HG02884 (cell line): ENCODE data around the gene SPATA2.
"Not testable (repeated sequence)": the region's sequence is repeated elsewhere in the genome, so short reads cannot be mapped to it uniquely, and the experiment has no call there.

Experiments
- ATAC-seq: cut with Tn5 transposase; IDR thresholded peaks from one replicate; pipeline ENCODE4 v1.9.1; 2021; ENCODE audit warnings: mild to moderate bottlenecking, moderate library complexity; ENCODE audit not compliant: unreplicated experiment

Gene SPATA2

DNA sequence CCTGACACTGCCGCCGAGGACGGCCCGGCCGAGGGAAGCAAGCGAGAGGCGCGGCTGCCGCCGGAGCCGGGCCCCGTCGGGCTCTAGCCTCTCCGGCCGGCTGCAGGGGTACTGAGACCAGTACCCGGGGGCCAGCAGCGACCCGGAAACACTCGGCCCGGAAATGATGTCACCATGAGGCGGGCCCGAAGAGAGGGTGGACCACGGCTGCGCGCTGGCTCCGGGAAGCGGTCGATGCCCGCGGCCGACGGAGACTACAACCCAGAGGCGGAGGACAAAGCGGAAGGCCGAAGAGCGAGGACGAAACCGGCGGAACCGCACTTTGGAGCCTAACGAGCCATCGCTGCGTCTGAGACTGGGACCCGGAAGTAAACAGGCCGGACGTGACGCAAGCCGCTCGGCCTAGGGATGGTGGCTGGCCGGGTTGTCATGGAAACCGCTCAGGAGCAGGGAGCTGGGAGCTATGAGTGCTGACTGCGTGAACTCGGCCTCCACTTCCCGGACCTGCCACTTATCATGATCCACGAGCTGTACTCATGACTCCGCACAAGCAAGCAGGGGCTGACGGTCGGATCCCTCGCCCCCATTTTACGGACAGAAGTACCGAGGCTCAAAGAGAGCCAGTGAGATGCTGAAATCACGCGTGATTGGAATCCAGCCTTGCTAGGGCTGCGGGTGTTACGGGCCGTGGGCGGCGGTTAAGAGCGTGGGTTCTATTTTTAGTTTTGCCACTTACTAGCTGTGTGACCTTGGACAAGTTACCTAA, at the start of gene SPATA2:
Gene SPATA2 (minus strand): TSS at position 150 of the 766 bp plus-strand sequence. CDS start 7,039 bp downstream, outside the sequence.
- ATAC-seq, result peak; percentile 78

DNA sequence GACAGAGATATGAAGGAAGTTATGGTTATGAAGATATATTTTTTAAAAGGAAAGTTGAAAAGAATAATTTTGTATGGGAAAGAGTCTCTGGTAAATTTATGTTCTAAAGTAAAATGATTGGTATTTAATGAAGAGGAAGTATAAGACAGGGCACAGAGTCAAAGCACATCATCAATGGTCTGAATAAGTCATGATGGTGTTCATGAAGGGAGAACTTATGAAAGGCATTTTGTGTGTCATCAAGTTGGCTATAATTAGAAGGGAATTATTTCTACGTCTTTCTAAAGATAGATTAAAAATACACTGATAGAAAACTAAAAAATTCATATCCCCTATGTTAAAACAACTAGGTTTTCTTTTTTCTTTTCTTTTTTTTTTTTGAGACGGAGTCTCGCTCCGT, 46.1 kb upstream of the SPATA2 start:
- ATAC-seq, result no peak

DNA sequence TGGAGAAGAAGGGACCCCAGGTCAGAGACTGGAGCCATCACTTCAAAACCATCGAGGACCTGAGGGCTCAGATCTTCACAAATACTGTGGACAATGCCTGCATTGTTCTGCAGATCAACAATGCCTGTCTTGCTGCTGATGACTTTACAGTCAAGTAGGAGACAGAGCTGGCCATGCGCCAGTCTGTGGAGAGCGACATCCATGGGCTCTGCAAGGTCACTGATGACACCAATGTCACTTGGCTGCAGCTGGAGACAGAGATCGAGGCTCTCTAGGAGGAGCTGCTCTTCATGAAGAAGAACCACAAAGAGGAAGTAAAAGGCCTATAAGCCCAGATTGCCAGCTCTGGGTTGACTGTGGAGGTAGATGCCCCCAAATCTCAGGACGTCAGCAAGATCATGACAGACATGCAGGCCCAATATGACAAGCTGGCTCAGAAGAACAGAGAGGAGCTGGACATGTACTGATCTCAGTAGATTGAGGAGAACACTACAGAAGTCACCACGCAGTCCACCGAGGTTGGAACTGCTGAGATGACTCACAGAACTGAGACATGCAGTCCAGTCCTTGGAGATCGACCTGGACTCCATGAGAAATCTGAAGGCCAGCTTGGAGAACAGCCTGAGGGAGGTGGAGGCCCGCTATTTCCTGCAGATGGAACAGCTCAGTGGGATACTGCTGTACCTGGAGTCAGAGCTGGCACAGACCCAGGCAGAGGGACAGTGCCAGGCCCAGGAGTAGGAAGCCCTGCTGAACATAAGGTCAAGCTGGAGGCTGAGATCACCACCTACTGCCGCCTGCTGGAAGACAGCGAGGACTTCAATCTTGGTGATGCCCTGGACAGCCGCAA, 42.0 kb upstream of the SPATA2 start:
- not testable (repeated sequence) for ATAC-seq

DNA sequence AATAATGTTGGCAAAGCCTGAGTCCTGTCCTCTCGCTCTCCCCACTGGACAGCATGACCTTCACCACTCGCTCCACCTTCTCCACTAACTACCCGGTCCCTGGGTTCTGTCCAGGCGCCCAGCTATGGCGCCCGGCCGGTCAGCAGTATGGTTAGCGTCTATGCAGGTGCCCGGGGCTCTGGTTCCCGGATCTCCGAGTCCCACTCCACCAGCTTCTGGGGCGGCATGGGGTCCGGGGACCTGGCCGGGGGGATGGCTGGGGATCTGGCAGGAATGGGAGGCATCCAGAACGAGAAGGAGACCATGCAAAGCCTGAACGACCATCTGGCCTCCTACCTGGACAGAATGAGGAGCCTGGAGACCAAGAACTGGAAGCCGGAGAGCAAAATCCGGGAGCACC, 41.4 kb upstream of the SPATA2 start:
- no peak for ATAC-seq

- ATAC-seq, result not testable (repeated sequence)
Observed at GRCh38 chr20:49955830-49956396, 40.6 kb upstream of the SPATA2 start.

GRCh38 chr20:49955167-49955566, 39.8 kb upstream of the SPATA2 start:
- no peak for ATAC-seq

GRCh38 chr20:49951151-49951550, 35.8 kb upstream of the SPATA2 start:
- no peak for ATAC-seq

DNA sequence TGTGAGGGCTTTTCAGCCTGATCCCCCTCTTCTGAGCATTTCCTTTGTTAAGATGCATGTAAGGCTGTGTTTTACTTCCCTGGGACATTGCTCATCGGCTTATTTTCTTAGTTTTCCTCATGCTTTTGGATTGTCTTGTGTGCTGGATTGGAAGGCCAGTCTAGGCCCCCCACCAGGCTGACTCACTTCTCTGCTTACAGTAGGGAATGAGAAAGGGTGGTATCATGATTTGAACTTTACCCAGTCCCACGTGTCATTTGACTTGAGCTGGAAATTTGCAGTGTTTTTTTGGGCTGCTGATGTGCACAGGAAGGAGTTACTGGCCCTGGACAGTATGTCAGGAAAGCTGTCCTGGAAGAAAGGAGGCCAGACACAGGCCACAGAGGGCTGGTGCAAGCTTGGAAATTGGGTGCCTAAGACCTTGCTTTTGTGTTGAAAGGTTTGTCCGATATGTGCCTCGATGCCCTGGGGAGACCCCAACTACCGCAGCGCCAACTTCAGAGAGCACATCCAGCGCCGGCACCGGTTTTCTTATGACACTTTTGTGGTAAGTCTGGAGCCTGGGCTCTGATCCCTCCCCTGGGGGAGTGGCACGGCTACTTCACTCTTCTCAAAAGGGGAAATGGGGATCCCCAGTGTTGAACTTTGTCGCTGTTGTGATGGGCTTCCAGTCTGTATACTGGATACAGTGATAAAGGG, 33.6 kb upstream of the SPATA2 start:
- no peak for ATAC-seq

DNA sequence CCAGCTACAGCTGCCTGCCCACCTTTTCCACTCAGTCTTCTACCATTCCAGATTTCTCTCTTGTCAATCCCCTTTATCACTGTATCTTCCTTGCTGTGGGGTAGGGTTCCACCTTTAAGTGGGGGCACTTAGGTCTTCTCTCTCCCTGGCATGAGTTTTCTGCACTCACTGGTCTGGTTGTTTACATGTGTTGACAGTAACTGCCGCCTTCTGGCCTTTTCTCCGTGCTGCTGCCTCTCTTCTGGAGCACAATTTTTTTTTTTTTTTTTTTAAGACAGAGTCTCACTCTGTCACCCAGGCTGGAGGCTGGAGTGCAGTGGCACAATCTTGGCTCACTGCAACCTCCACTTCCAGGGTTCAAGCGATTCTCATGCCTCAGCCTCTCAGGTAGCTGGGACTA, 32.8 kb upstream of the SPATA2 start:
- ATAC-seq, result no peak

DNA sequence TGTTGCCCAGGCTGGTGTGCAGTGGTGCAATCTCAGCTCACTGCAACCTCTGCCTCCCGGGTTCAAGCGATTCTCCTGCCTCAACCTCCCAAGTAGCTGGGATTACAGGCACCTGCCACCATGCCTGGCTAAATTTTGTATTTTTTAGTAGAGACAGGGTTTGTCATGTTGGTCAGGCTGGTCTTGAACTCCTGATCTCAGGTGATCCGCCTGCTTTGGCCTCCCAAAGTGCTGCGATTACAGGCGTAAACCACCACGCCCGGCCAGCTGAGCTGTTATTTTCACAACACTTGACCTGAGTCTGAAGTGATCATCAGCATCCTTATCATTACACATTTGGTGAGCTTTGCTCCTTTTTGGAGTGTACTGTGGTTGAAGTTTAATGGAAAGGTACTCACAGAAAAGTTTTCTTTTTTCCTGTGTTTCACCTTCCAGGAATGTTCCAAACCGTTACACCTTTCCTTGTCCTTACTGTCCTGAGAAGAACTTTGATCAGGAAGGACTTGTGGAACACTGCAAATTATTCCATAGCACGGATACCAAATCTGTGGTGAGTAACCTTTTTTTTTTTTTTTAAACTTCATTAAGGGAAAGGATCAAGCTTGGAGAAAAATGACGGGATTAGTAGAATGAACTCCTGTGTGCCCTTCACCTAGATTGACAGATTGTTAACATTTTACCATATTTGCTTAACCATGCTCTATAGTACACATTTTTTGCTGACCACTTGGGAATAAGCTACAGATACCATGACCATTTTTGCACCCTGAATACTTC, 30.6 kb upstream of the SPATA2 start:
- no peak for ATAC-seq

GRCh38 chr20:49945306-49945700, 30.0 kb upstream of the SPATA2 start:
- no peak for ATAC-seq

DNA sequence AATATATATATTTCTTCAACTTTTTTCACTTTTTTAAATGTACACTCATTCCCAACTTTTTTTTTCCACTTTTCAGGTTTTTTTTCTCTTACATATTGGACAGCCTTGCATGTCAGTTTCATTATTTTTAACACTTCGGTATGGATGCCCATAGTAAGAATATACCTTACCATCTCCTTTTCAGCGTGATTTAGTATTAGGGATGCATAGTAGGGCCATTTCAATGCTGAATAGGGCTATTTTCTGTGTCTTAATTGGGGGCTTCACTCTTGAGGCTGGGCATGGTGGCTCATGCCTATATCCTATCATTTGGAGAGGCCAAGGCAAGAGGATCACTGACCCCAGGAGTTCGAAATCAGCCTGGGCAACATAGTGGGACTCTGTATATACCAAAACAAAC, 27.6 kb upstream of the SPATA2 start:
- ATAC-seq, result no peak

DNA sequence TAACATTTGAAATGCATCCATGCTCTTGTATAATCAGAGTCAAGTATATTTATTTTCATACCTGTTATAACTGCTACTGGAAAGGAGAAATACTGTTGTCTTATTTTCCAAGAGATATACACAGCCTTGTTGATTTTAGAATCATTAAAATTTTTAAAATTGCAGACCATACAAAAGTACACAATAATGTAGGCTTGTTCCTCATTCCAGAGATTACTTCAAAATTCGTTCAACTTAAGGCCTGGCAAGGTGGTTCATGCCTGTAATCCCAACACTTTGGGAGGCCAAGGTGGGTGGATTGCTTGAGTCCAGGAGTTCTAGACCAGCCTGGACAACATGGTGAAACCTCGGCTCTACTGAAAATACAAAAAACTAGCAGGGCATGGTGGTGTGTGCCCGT, 27.0 kb upstream of the SPATA2 start:
- no peak for ATAC-seq

DNA sequence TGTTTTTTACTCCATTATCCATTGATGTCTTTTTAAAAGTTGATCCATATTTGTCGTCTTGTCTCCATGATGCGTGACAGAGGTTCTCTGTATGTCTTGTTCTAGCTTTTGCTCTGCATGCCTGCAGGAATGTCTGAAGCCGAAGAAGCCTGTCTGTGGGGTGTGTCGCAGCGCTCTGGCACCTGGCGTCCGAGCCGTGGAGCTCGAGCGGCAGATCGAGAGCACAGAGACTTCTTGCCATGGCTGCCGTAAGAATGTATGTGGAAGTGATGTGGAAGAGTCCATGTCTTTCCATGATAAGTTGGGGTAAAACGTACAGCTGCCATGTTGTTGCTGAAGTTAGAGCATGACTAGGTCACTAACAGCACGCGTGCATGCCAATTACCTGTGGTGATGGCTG, 26.1 kb upstream of the SPATA2 start:
- ATAC-seq, result no peak

GRCh38 chr20:49938173-49939163, 23.1 kb upstream of the SPATA2 start:
- ATAC-seq, result no peak

DNA sequence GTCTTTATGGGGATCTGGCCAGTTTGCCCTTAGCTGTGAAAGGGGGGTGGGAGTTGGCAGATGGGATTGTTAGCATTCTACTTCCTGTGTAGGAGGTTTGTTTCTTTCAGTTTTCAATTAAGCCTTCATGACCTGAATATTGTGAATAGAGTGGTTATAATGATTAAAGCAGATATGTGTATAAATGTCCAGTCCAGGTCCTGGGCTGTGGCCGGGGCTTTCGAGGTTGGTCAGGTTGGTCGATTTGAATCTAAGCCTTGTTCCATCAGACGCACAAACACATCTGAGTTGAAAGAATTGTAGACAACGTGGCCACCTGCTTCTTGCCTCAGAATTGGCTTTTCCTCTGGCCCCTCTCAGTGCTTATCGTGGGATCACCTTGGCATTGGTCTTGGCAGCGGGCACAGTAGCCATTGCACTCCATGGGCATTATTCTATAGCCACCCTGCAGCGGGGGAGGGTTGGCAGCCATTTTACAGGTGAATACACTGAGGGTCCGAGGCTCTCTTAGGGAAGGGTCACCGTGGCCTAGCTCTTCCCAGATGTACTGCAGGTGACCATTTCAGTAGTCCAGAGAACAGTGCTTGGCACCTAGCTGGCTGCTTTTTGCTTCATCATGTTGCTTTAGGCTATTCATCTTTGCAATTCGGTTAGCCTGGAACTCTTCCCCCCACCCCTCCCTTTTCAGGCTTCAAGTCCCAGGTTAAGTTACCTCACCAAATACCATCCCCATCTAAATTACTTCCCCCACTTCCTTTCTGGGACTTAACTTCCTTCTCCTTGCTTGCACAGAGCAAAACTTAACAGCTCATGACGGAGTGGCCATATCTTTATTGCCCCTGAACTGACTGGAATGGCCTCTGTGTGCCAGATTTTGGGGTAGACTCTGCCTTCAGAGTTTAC, 21.9 kb upstream of the SPATA2 start:
- no peak for ATAC-seq

GRCh38 chr20:49936153-49937026, 21.1 kb upstream of the SPATA2 start, which contains the start of gene RNF114:
Gene RNF114, plus strand, starts transcription at chr20:49936397. Its CDS starts 16 bp downstream, at chr20:49936413.
- ATAC-seq, result peak; percentile 58
